ENCODE data around the gene OBI1.

OBI1 gene

DNA sequence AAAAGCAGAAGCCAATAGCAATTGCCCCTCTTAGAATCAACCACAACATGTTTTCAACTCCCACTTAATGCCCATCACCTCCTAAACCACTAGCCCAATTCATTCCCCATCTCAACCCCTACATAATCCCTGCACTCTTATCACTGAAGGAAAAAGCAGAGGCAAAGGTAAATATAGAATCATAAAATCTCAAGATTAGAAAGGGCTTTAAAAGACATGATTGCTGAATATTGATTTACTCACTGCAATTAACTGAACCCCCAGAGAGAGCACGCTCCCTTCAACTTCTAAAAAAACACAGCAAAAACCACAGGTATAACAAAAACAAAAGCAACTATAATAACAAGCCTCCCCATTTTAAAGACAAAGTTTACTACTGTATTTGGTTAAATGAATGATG, 40.5 kb downstream of the OBI1 start:
- no peak overlapping the region for H3K27ac ChIP-seq
- TF ChIP-seq, protein P1, sequence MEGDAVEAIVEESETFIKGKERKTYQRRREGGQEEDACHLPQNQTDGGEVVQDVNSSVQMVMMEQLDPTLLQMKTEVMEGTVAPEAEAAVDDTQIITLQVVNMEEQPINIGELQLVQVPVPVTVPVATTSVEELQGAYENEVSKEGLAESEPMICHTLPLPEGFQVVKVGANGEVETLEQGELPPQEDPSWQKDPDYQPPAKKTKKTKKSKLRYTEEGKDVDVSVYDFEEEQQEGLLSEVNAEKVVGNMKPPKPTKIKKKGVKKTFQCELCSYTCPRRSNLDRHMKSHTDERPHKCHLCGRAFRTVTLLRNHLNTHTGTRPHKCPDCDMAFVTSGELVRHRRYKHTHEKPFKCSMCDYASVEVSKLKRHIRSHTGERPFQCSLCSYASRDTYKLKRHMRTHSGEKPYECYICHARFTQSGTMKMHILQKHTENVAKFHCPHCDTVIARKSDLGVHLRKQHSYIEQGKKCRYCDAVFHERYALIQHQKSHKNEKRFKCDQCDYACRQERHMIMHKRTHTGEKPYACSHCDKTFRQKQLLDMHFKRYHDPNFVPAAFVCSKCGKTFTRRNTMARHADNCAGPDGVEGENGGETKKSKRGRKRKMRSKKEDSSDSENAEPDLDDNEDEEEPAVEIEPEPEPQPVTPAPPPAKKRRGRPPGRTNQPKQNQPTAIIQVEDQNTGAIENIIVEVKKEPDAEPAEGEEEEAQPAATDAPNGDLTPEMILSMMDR (conservative IDR thresholded peaks at IDR 0.05), result no peak
- no peak for TF ChIP-seq ZFX (IDR thresholded peaks at IDR 0.05)

DNA sequence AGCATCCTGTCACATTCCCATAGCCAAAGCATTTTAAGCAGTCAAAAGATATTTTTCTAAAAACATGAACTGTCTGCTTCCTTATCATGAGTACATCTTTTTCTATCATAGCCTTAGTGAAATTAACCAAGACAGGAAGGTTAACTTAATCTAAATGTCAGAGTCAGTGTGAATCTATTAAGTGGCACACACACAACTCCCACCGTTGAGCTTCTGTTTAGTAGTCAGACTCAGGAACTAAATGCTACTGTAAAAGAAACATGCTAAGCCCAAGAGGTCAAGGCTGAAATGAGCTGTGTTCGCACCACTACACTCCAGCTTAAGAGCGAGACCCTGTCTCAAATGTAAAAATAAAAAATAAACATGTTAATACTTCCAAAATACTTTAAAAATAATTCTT, 47.9 kb downstream of the OBI1 start:
- TF ChIP-seq, protein P1 (conservative IDR thresholded peaks at IDR 0.05), result no peak
- TF ChIP-seq ZFX (IDR thresholded peaks at IDR 0.05), result no peak
- H3K27ac ChIP-seq, result no peak overlapping the region

DNA sequence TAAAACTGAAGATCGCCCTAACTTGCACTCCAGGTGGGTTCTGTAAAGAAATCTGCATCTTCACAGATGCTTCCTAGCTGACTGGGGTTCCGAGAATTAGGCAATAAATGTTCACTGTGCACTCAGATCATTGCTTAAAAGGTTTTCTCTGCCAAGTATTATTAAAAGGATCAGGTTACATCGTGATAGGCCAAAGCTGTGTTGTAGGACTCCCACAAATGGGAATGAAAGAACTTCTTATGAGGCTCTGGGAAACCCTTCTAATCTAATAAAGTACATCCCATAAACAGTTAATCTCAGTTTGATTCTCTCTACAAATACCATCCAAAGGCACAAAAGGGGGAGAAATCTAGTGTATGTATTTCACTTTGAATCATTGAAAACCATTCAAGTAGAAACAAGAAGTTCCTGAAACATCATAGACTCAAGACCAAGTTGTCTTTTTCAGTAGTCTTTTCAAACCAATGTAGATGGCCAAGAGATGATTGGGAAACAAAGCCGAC, 48.5 kb downstream of the OBI1 start:
- no peak overlapping the region for H3K27ac ChIP-seq
- TF ChIP-seq, protein P1 (conservative IDR thresholded peaks at IDR 0.05), result no peak
- no peak for TF ChIP-seq ZFX (IDR thresholded peaks at IDR 0.05)

DNA sequence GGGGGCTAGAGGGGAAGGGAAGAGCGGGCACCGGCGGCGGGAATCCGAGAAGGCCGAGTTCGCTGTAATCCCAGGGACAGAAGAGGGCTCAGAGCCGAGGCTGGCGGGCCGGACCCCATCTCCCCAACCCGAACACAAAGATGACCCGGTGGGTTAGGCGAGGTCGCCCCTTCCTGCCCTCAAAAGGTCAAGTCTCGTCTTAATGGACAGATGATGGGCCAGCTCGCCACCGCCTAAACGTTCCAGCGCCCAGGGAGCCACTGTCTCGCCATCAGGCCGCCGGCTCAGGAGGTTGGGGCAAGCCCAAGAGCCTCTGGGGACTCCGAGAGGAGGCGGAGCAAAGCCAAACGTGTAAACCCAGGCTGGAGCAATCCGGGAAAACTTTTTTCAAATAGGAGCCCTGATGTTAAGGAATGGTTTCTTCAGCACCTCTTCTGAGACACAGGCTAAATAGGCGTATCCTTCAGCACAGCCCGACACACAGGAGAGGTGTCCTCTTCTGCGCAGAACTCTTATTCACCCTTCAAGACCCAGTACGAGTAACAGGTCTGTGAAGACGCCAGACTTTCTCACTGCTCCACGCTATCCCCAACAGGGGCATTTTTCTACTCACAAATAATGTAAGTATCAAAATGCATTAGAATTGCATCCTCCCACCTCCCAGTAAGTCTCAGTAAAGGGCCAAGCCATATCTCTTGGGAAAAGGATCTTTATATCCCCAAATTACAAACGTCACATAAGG, 49.3 kb downstream of the OBI1 start:
- no peak overlapping the region for H3K27ac ChIP-seq
- TF ChIP-seq ZFX (IDR thresholded peaks at IDR 0.05), result no peak

DNA sequence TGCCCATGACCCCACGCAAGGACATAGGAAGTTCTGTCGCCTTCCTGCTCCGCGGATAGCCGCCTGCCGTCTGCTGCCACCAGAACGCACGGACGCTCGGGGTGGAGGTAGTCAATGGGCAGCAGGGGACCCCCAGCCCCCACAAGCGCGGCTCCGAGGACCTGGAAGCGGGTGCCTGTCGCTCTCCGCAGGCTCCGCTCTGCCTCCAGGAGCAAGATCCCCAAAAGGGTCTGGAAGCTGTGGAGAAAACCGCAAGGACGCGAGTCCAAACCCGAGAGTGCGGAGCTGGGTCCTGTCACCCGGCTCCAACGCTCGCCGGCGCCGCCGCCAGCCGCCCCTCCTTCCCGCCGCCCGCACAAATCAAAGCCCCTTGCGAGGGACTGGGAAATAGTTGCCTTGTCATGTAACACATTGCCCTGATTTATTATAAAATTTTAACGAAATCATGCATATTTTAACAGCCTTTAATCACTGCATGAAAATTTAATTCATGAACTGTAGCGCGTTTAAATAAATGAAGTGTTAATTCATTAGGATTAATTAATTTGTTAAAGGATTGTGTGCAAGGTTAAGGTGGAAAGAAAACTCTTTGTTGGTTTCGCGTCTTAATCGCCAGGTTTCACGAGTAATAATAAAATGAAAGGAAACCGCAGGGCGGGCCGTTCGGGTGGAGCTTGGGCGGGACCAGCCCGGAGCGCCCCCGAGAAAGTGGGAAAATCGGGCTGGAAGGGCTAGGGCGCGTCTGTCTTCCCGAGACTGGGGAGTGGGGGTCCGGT, 50.1 kb downstream of the OBI1 start:
- no peak for TF ChIP-seq ZFX (IDR thresholded peaks at IDR 0.05)
- TF ChIP-seq, protein P1 (conservative IDR thresholded peaks at IDR 0.05), result no peak
- no peak overlapping the region for H3K27ac ChIP-seq

DNA sequence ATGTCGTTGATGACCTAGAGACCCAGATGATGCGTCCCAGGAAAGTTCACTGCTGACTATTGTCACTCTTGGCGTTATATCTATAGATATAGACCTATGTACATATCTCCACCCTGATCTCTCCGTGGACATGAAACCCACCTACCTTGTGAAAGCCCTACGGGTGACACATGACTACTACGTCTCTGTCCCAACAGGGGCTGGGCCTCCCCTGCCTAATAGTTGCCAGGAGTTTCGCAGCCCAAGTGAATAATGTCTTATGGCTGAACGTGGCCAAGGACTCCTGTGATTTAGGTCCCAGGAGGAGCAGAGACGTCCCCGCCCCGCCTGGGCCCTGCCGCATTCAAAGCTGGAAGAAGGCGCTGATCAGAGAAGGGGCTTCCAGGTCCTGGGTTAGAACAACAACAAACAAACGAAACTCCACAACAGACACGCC, 50.7 kb downstream of the OBI1 start:
- H3K27ac ChIP-seq, result no peak overlapping the region
- TF ChIP-seq, protein P1 (conservative IDR thresholded peaks at IDR 0.05), result no peak
- TF ChIP-seq ZFX (IDR thresholded peaks at IDR 0.05), result no peak

DNA sequence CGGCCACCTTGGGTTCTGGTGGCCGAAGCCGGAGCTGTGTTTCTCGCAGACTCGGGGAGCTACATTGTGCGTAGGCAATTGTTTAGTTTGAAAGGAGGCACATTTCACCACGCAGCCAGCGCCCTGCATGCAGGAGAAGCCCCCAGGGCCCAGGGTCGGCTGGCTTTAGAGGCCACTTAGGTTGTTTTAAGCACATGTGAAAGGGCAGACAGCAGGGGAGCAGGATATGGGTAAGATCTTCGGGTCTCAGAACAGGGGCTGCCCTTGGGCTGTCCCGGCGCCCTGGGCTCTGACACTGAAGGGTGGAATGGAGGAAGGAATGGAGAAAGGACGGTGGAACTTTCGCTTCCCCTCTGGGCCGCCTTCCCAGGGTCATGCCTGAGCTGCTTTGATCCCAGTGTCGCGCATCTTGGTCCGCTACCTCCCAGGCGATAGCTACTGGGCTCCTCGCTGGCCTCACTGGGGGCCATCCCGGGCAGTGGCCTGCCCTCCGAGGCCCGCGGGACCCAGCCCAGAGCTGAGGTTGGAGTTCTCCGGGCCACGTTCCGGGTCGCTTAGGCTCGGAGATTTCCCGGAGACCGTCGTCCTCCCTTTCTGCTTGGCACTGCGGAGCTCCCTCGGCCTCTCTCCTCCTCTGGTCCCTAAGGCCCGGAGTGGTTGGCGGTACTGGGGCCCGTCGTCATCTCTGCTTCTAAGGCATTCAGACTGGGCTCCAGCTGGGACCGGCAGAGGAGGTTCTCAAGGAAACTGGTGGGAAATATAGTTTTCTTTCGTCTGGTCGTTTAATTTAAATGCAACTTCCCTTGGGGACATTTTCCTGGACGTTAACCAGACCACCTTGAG, 51.3 kb downstream of the OBI1 start:
- no peak overlapping the region for H3K27ac ChIP-seq
- TF ChIP-seq, protein P1 (conservative IDR thresholded peaks at IDR 0.05), result no peak
- TF ChIP-seq ZFX (IDR thresholded peaks at IDR 0.05), result no peak

Data from C4-2B (cell line).